ENCODE data around the gene PRKN. TPM values are rescaled to one million over a fixed set of nuclear protein-coding genes. Genes with fewer than 3 reads are reported as not detected.
"Not testable (repeated sequence)": the region's sequence is repeated elsewhere in the genome, so short reads cannot be mapped to it uniquely, and the experiment has no call there.

The PRKN gene
- total and polyA plus RNA-seq, 2 donors = 3.5 to 6.5 TPM

DNA sequence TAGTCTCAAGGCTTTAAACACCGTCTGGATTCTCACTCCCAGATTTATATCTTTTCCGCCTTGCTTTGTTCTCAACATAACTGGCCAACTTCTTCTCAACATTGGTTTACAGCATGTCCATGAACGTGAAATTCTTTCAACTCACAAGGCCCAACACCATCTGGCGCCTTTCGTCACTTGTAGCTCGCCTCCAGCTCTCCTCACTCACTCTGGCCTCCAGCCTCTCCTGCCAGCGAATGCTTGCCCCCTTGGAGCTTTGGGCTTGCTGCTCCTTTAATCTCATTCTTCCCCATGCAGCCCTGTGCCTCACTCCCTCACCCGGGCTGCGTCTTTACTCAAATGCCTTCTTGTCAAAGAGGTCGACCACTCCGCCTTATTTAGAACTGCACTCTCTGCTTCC is 324.5 kb downstream of the PRKN start:
- 86% methylated on average over 11 of the region's 11 CpGs for WGBS
- H3K36me3 ChIP-seq (ENCODE audit: insufficient read depth) = no peaks in the 10 kb centered on the region
- H3K4me3 ChIP-seq (ENCODE audit: low read depth, low read length) = no peak overlapping the region
- no peak for DNase-seq (ENCODE audit: extremely low spot score)
- no peak overlapping the region for H3K27ac ChIP-seq (ENCODE audit: low read depth)
- no peaks in the 10 kb centered on the region for H3K4me1 ChIP-seq (ENCODE audit: insufficient read depth)

- H3K27ac ChIP-seq (ENCODE audit: low read depth) = no peak overlapping the region
- DNase-seq (ENCODE audit: extremely low spot score) = no peak
- 97% methylated on average over 2 of the region's 2 CpGs for WGBS
These were observed 332.4 kb downstream of the PRKN start for GRCh38 chr6:162395181-162395580.

DNA sequence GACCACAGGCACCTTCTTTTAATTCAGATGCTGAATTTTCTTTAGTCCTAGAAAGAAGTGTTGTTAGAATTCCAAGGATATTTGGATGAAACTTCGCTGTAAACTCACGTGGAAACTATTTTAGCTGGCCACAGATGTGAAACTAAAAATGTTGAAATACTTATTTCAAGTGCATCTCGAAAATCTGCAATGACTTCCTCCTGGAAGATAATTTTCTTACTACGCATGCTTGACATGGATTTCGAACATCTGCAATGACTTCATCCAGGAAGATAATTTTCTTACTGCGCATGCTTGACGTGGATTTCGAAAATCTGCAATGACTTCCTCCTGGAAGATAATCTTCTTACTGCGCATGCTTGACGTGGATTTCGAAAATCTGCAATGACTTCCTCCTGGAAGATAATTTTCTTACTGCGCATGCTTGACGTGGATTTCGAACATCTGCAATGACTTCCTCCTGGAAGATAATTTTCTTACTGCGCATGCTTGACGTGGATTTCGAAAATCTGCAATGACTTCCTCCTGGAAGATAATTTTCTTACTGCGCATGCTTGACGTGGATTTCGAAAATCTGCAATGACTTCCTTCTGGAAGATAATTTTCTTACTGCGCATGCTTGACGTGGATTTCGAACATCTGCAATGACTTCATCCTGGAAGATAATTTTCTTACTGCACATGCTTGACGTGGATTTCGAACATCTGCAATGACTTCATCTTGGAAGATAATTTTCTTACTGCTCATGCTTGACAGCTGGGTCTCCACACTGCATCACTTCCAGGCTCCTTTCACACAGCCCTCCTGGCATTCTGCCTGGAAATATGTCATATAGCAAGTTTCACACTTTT is 336.4 kb downstream of the PRKN start:
- H3K4me3 ChIP-seq (ENCODE audit: low read depth, low read length); H3K4me1 ChIP-seq (ENCODE audit: insufficient read depth); H3K27ac ChIP-seq (ENCODE audit: low read depth); DNase-seq (ENCODE audit: extremely low spot score); H3K36me3 ChIP-seq (ENCODE audit: insufficient read depth): not testable (repeated sequence)
- 73% methylated on average over 25 of the region's 25 CpGs for WGBS

More at GRCh38 chr6:162395181-162395580, 332.4 kb downstream of the PRKN start:
- Histone ChIP-seq H3K4me3 (ENCODE audit: low read depth, low read length) (no peak overlapping the region), H3K36me3 (ENCODE audit: insufficient read depth) (no peaks in the 10 kb centered on the region), H3K4me1 (ENCODE audit: insufficient read depth) (no peaks in the 10 kb centered on the region)

DNA sequence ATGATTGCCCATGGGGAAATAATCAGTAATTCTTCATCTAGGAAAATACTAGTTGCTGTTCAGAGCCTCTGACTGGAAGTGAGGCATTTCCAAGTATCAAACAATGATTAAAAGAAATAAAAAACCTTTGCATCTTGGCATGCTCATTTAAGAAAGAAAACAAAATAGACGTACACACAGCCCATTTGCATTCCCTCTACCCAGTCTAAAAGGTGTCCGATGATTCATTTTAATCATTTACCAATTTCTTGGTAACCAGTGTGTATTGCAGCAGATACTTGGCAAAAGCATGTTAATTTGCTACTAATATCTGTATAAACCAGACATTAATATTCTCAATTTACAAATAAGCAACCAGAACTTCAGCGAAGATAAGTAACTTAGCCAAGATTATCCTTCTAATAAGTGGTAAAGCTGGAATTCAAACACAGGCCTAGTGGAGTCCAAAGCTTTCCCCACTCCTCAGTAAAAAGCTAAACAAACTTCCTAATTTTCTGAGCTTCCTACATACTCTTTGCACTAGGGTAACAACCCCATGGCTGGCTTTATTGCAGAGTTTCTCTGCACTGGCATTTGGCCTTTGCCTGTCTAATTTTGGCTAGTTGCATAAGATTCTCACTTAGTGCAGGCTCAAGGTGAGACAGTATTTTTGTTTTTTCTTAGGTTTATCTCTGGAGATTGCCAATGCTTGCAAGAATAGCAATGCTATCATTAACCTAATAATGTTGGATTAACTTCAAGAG is 338.1 kb downstream of the PRKN start:
- DNase-seq (ENCODE audit: extremely low spot score) = no peak
- H3K27ac ChIP-seq (ENCODE audit: low read depth) = no peak overlapping the region
- WGBS = 90% methylated on average over 3 of the region's 3 CpGs
- H3K4me1 ChIP-seq (ENCODE audit: insufficient read depth) = no peaks in the 10 kb centered on the region
- no peaks in the 10 kb centered on the region for H3K36me3 ChIP-seq (ENCODE audit: insufficient read depth)
- H3K4me3 ChIP-seq (ENCODE audit: low read depth, low read length) = no peak overlapping the region

DNA sequence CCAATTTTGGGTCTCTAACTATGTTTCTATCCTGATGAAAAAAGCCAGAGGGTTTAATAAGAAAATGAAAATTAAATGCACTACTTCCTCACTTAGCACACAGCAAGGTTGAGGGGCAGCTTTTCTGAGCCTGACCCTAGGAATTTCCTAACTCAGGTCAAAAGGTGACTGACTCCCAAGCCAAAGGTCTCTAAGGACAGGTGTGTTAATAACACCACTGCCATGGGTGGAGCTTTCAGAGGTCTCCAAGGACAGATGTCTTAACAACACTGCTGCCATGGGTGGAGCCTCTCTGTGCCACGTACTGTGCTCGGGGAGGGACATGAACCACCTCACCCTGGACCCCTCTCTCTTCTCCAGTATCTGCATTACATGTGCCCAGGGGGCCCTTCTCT is 339.2 kb downstream of the PRKN start:
- WGBS = 90% methylated on average over 2 of the region's 2 CpGs
- Histone ChIP-seq H3K36me3 (ENCODE audit: insufficient read depth) (no peaks in the 10 kb centered on the region), H3K4me3 (ENCODE audit: low read depth, low read length) (no peak overlapping the region), H3K27ac (ENCODE audit: low read depth) (no peak overlapping the region), H3K4me1 (ENCODE audit: insufficient read depth) (no peaks in the 10 kb centered on the region)
- no peak for DNase-seq (ENCODE audit: extremely low spot score)

- Histone ChIP-seq H3K4me3 (ENCODE audit: low read depth, low read length) (no peak overlapping the region), H3K4me1 (ENCODE audit: insufficient read depth) (no peaks in the 10 kb centered on the region), H3K36me3 (ENCODE audit: insufficient read depth) (no peaks in the 10 kb centered on the region), H3K27ac (ENCODE audit: low read depth) (no peak overlapping the region)
- no peak for DNase-seq (ENCODE audit: extremely low spot score)
- WGBS = 88% methylated on average over 15 of the region's 15 CpGs
These were observed 339.7 kb downstream of the PRKN start for GRCh38 chr6:162387718-162388382.

DNA sequence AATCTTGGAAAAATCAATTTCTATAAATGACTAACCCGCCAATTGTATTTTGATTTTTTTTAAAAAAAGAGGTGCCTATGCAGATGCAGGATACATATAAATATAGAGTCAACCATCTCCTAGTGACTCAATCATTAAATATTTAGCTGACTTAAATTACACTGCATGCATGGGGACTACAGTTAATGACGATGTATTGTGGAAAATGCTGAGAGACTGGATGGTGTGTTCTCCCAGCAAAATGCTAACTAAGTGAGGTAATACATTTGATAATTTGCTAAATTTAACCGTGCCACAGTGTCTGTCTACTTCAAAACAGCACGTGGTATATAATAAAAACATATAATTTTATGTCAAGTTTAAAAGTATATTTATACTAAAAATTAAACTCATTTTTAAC is 341.6 kb downstream of the PRKN start:
- Histone ChIP-seq H3K4me3 (ENCODE audit: low read depth, low read length) (no peak overlapping the region), H3K36me3 (ENCODE audit: insufficient read depth) (no peaks in the 10 kb centered on the region), H3K27ac (ENCODE audit: low read depth) (no peak overlapping the region), H3K4me1 (ENCODE audit: insufficient read depth) (no peaks in the 10 kb centered on the region)
- no peak for DNase-seq (ENCODE audit: extremely low spot score)
- 68% methylated on average over 4 of the region's 4 CpGs for WGBS

- Histone ChIP-seq H3K27ac (ENCODE audit: low read depth) (no peak overlapping the region), H3K4me3 (ENCODE audit: low read depth, low read length) (no peak overlapping the region), H3K36me3 (ENCODE audit: insufficient read depth) (no peaks in the 10 kb centered on the region), H3K4me1 (ENCODE audit: insufficient read depth) (no peaks in the 10 kb centered on the region)
- no peak for DNase-seq (ENCODE audit: extremely low spot score)
- WGBS = 31% methylated on average over 5 of the region's 5 CpGs
These were observed 347.7 kb downstream of the PRKN start for GRCh38 chr6:162379757-162380409.

DNA sequence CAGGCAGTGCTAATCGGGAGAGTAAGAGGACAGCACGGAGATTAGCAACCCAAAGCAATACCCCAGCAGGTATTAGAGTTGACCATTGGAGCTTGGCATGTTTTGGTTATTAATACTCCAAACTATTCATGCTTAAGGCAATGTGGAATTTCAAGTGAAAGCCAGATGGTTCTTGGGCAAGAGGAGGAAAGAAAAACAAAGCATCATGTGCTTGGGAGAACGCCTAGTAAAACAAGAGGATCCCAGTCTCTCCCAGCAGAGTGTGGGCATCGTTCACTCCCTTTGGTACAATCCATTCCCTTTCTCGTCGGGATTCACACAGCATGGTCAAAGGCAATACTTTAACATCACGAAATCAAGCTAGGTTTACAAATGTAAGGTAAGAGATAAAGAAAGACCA is 349.8 kb downstream of the PRKN start:
- no peaks in the 10 kb centered on the region for H3K4me1 ChIP-seq (ENCODE audit: insufficient read depth)
- no peaks in the 10 kb centered on the region for H3K36me3 ChIP-seq (ENCODE audit: insufficient read depth)
- H3K4me3 ChIP-seq (ENCODE audit: low read depth, low read length) = no peak overlapping the region
- no peak for DNase-seq (ENCODE audit: extremely low spot score)
- 88% methylated on average over 7 of the region's 7 CpGs for WGBS
- H3K27ac ChIP-seq (ENCODE audit: low read depth) = no peak overlapping the region

- Histone ChIP-seq H3K4me3 (ENCODE audit: low read depth, low read length) (no peak overlapping the region), H3K4me1 (ENCODE audit: insufficient read depth) (no peaks in the 10 kb centered on the region), H3K27ac (ENCODE audit: low read depth) (no peak overlapping the region), H3K36me3 (ENCODE audit: insufficient read depth) (no peaks in the 10 kb centered on the region)
- WGBS = 87% methylated on average over 2 of the region's 2 CpGs
- DNase-seq (ENCODE audit: extremely low spot score) = no peak
These were observed 353.7 kb downstream of the PRKN start for GRCh38 chr6:162373868-162374267.

- H3K27ac ChIP-seq (ENCODE audit: low read depth) = no peak overlapping the region
- no peaks in the 10 kb centered on the region for H3K4me1 ChIP-seq (ENCODE audit: insufficient read depth)
- 82% methylated on average over 2 of the region's 2 CpGs for whole genome bisulfite sequencing
- no peak for DNase-seq (ENCODE audit: extremely low spot score)
- H3K36me3 ChIP-seq (ENCODE audit: insufficient read depth) = no peaks in the 10 kb centered on the region
- H3K4me3 ChIP-seq (ENCODE audit: low read depth, low read length) = no peak overlapping the region
These were observed 354.4 kb downstream of the PRKN start for GRCh38 chr6:162373192-162373591.

DNA sequence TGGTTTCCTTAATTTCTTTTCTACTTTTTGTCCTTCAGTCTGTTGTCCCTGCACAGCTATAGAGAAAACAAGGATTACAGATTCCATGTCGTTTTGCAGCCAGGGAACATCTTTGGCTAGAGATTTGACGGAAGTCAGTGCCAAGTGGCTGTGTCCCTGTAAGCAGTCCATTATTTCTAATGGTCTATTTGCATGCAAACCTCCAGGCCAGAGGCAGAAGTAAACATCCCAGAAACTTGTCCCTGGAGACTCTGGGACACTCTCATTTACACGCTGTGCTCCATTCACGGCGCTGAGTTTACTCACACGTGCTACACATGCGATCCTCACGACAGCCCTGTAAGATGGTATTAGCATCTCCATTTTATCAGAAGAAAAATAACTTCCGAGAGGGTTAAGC is 355.5 kb downstream of the PRKN start:
- no peak overlapping the region for H3K27ac ChIP-seq (ENCODE audit: low read depth)
- H3K36me3 ChIP-seq (ENCODE audit: insufficient read depth) = no peaks in the 10 kb centered on the region
- WGBS = 63% methylated on average over 9 of the region's 9 CpGs
- DNase-seq (ENCODE audit: extremely low spot score) = no peak
- H3K4me1 ChIP-seq (ENCODE audit: insufficient read depth) = no peaks in the 10 kb centered on the region
- H3K4me3 ChIP-seq (ENCODE audit: low read depth, low read length) = no peak overlapping the region

DNA sequence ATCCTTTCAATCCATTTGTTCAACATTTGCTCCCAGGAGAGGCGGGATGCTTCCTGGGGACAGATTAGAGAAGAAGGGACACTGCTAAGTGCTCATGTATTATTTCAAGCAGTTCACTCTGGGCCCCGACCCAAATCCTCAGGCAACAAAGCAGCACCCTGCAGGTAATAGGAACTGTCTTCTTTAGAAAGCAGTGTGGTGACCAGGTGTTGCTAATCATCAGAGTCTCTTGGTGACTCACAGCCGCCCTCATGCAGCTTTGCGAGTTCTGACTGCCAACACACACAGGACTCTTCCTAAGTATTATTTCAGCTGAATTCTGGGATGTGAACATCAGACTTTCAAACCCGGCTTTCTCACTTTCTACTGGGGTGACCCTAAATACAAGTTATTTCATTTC is 356.4 kb downstream of the PRKN start:
- 85% methylated on average over 5 of the region's 5 CpGs for WGBS
- H3K36me3 ChIP-seq (ENCODE audit: insufficient read depth) = no peaks in the 10 kb centered on the region
- no peak for DNase-seq (ENCODE audit: extremely low spot score)
- H3K4me1 ChIP-seq (ENCODE audit: insufficient read depth) = no peaks in the 10 kb centered on the region
- H3K4me3 ChIP-seq (ENCODE audit: low read depth, low read length) = no peak overlapping the region
- H3K27ac ChIP-seq (ENCODE audit: low read depth) = no peak overlapping the region
